Left ventricle myocardium inferior (tissue), 1 donor: ENCODE data around the gene RPAP2. TPM values are rescaled to one million over a fixed set of nuclear protein-coding genes. Genes with fewer than 3 reads are reported as not detected.
"Not testable (repeated sequence)": the region's sequence is repeated elsewhere in the genome, so short reads cannot be mapped to it uniquely, and the experiment has no call there.

Experiments
- DNase-seq: peaks from one replicate; pipeline ENCODE4 v3.0.0-alpha.2; 2020
- H3K27ac ChIP-seq: fragments of 200-600 bp; replicated peaks from 2 replicates; pipeline ENCODE4 v1.8.0; 2021
- H3K27me3 ChIP-seq: fragments of 200-600 bp; 2 replicates; pipeline ENCODE4 v1.8.0; 2021; ENCODE audit warnings: low read depth
- H3K36me3 ChIP-seq: fragments of 200-600 bp; 2 replicates; pipeline ENCODE4 v1.8.0; 2021
- H3K4me1 ChIP-seq: fragments of 200-600 bp; 2 replicates; pipeline ENCODE4 v1.8.0; 2021
- H3K4me3 ChIP-seq: fragments of 200-600 bp; 2 replicates; pipeline ENCODE4 v1.8.0; 2021; ENCODE audit warnings: mild to moderate bottlenecking, moderate library complexity
- H3K9me3 ChIP-seq: fragments of 200-600 bp; replicated peaks from 2 replicates; pipeline ENCODE4 v1.8.0; 2021
- intact Hi-C: fragments of 100-400 bp; cut with micrococcal nuclease; formaldehyde crosslinking; loops from one replicate; pipeline ENCODE4 v1.11.0; 2022
- long read RNA-seq: library from polyadenylated mRNA; unstranded; transcript quantifications from one replicate; pipeline ENCODE4 v2.0.0, GENCODE V29; 2021
- total RNA-seq: library from RNA; stranded (reverse); fragmentation: NEBNext Ultra II Directional; extraction: Animal tissue kit (Norgen Biotek cat#: 25700); gene quantifications from one replicate; pipeline ENCODE4 v1.2.1, GENCODE V29; 2021
- TF ChIP-seq, protein P1 (sequence below): fragments of 200-600 bp; IDR thresholded peaks from 2 replicates; pipeline ENCODE4 v1.8.0; 2021; ENCODE audit warnings: antibody characterized with exemption, mild to moderate bottlenecking, borderline replicate concordance
- donor health status: DM: no; HTN: yes; CAD: no; lungs with severe emphysema.

Gene RPAP2
- total RNA-seq: 25.3 TPM
- long read RNA-seq, full-length matches to known transcripts: 7 of 11 reads
- long read RNA-seq, partial matches to known transcripts: 0 of 11 reads
- long read RNA-seq, other reads (novel, unspliced or antisense): 4 of 11 reads

DNA sequence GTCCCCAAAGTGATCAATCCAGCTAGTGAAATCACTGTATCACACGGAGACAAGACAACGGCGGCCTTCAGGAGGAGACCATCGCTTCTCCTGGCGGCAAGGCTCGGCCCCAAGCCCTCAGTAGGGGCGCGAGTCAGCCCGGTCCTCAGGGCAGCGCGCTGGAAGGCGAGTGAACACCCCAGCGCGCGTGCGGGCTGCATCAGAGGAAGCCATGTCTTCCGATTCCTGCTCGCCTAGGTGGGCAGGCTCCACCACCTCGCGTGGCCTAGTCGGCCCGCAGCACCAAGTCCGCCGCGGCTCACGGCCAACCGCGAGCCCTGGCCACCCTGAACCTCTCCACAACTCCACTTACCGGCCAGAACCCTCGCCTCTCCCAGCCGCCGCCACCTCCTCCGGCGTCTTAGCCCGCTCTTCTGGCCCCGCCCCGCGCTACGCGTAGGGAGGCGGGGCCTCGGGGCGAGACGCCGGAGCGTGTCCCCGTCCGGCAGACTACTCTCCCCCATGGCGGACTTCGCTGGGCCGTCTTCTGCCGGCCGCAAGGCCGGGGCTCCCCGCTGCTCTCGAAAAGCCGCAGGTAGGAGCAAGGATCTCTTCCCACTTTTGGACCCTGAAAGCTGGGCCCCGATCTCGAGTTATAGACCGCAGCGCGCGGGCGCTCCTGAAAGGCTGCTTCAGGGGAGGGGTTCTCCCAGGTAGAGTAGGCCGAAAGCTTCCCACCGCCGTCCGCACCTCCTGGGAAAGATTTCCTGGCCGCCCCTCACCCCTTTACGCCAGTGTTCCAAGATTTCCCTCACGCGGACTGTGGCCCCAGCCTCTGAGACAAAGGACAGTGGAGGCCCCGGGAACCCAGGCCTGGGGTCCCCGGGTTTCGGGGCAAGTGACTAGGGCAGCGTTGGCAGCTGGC is at the start of gene RPAP2, which contains the start of gene GLMN:
Gene RPAP2, plus strand, starts transcription at position 487 of the 904 bp plus-strand sequence. Its CDS starts 15 bp downstream, at position 502.
Gene GLMN, minus strand, starts transcription at position 415 of the 904 bp plus-strand sequence. CDS start 988 bp downstream, outside the sequence.
- TF ChIP-seq, protein P1, sequence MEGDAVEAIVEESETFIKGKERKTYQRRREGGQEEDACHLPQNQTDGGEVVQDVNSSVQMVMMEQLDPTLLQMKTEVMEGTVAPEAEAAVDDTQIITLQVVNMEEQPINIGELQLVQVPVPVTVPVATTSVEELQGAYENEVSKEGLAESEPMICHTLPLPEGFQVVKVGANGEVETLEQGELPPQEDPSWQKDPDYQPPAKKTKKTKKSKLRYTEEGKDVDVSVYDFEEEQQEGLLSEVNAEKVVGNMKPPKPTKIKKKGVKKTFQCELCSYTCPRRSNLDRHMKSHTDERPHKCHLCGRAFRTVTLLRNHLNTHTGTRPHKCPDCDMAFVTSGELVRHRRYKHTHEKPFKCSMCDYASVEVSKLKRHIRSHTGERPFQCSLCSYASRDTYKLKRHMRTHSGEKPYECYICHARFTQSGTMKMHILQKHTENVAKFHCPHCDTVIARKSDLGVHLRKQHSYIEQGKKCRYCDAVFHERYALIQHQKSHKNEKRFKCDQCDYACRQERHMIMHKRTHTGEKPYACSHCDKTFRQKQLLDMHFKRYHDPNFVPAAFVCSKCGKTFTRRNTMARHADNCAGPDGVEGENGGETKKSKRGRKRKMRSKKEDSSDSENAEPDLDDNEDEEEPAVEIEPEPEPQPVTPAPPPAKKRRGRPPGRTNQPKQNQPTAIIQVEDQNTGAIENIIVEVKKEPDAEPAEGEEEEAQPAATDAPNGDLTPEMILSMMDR: peak; percentile 38
- Histone ChIP-seq H3K27me3 (no peaks in the 10 kb centered on the region), H3K27ac (peak within 1 kb of the TSS; percentile 94), H3K4me1 (peaks cover 34% of the 10 kb centered on the region), H3K9me3 (no peaks in the 10 kb centered on the region), H3K36me3 (peaks cover 6% of the 10 kb centered on the region), H3K4me3 (peak within 1 kb of the TSS; percentile 71)
- DNase-seq: peak; percentile 80
- intact Hi-C loops: no loop called here

DNA sequence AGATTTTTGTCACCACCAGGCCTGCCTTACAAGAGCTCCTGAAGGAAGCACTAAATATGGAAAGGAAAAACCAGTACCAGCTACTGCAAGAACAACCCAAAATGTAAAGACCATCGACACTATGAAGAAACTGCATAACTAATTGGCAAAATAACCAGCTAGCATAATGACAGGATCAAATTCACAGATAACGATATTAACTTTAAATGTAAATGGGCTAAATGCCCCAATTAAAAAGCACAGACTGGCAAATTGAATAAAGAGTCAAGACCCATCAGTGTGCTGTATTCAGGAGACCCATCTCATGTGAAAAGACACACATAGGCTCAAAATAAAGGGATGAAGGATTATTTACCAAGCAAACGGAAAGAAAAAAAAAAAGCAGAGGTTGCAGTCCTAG is 44.1 kb upstream of the RPAP2 start:
- H3K27ac ChIP-seq, DNase-seq, H3K27me3 ChIP-seq, intact Hi-C loops, H3K4me1 ChIP-seq, H3K4me3 ChIP-seq: not testable (repeated sequence)
- H3K36me3 ChIP-seq: peaks cover 51% of the 10 kb centered on the region
- H3K9me3 ChIP-seq: peaks cover 19% of the 10 kb centered on the region

DNA sequence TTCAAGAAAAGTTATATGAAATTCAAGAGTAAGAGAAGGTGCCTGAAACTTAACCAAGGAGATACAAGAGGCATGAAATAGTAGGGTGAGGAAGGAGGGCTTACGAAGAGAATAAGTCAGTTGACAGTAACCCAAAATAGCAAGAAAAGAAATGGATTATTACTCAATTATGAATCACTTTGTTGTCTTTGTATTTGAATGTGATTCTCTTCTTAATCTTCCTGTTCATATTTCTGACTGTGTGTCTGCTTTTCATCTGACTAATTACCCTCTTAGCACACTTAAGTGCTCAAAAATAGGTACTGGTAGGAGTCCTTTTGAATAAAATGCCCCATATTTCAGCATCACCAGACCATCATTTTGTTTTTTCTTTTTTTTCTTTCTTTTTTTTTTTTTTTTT is 39.5 kb upstream of the RPAP2 start:
- intact Hi-C loops: no loop called here
- Histone ChIP-seq H3K9me3 (peaks cover 14% of the 10 kb centered on the region), H3K4me3 (no peak overlapping the region), H3K4me1 (no peaks in the 10 kb centered on the region), H3K36me3 (peaks cover 72% of the 10 kb centered on the region), H3K27me3 (no peaks in the 10 kb centered on the region), H3K27ac (no peak overlapping the region)
- no peak for DNase-seq
- TF ChIP-seq, protein P1: no peak

DNA sequence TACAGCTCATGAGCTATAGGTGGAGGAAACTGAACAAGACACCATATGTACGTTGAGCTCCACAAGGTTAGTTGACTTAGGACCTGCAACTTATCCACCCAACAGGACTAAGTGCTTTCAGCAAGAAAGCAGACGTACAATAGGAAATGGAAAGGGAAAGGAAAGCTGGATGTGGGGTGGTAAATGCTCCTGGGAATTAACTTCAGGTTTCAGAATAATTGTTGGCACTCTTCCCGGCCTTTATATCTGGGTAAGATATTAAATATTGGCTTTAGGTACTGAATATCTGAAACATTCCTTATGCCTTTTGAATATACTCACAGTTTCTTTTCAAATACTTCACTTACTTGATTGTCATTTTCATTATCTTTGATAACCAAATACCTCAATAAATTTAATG is 36.3 kb upstream of the RPAP2 start:
- Histone ChIP-seq H3K27ac (no peak overlapping the region), H3K9me3 (no peaks in the 10 kb centered on the region), H3K27me3 (no peaks in the 10 kb centered on the region), H3K4me3 (no peak overlapping the region), H3K4me1 (no peaks in the 10 kb centered on the region), H3K36me3 (peaks cover 74% of the 10 kb centered on the region)
- DNase-seq: no peak
- TF ChIP-seq, protein P1: no peak
- intact Hi-C loops: no loop called here

DNA sequence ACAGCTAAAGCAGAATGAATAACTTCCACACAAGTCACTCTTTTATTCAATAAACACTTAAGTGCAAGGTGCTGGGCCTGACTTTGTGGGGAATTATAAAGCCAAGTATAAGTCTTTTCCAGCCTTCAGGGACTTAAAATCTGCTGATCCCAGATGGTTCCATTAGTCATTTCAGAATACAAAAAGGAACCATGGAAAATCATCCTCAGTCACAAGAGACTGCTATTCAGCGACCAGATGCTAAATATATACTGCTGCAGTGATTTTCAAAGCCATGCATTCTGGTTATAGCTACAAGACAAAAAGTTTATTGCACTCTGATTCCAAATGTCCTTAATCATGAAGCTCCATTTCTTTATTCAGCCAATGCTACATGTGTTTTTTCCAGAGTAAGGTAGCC is 25.8 kb upstream of the RPAP2 start:
- intact Hi-C loops: no loop called here
- TF ChIP-seq, protein P1: no peak
- Histone ChIP-seq H3K27me3 (no peaks in the 10 kb centered on the region), H3K27ac (no peak overlapping the region), H3K9me3 (no peaks in the 10 kb centered on the region), H3K36me3 (peaks cover 35% of the 10 kb centered on the region), H3K4me3 (no peak overlapping the region), H3K4me1 (no peaks in the 10 kb centered on the region)
- no peak for DNase-seq

DNA sequence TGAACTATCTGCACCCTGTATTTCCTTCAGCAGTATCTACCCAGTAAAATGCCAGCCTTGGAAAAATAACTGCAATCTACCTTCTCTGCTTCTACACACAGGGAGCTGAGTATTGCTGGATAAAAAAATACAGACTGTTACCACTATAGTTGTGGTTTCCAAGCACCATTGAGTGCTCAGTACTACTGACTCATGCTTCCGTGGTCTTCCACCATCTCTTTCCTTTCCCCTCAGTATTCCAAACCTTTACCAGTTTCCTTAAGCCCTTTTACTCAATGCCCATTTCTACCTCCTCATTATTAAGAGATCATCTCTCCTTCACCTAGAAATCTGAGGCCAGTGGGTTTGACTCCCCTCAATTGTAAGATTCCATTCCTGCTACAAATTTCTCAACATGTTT is 23.9 kb upstream of the RPAP2 start:
- no peaks in the 10 kb centered on the region for H3K4me1 ChIP-seq
- intact Hi-C loops: no loop called here
- peaks cover 22% of the 10 kb centered on the region for H3K36me3 ChIP-seq
- H3K27me3 ChIP-seq: no peaks in the 10 kb centered on the region
- TF ChIP-seq, protein P1: no peak
- H3K27ac ChIP-seq: no peak overlapping the region
- H3K4me3 ChIP-seq: no peak overlapping the region
- no peaks in the 10 kb centered on the region for H3K9me3 ChIP-seq
- no peak for DNase-seq
